ENCODE results near the gene ZNF468.
"Not testable (repeated sequence)": the region's sequence is repeated elsewhere in the genome, so short reads cannot be mapped to it uniquely, and the experiment has no call there.

ZNF468 gene

DNA sequence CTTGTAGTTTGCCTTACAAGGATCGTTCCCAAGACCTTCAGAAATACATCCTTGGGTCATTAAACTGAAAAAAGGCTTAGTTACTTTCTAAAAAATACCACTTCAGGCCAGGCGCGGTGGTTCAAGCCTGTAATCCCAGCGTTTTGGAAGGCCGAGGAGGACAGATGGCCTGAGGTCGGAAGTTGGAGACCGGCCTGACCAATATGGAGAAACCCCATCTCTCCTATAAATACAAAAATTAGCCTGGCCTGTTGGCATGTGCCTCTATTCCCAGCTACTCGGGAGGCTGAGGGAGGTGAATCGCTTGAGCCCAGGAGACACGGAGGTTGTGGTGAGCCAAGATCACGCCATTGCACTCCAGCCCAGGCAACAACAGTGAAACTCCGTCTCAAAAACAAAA lies 33.7 kb downstream of the ZNF468 start:
- DNase-seq = no peak

DNA sequence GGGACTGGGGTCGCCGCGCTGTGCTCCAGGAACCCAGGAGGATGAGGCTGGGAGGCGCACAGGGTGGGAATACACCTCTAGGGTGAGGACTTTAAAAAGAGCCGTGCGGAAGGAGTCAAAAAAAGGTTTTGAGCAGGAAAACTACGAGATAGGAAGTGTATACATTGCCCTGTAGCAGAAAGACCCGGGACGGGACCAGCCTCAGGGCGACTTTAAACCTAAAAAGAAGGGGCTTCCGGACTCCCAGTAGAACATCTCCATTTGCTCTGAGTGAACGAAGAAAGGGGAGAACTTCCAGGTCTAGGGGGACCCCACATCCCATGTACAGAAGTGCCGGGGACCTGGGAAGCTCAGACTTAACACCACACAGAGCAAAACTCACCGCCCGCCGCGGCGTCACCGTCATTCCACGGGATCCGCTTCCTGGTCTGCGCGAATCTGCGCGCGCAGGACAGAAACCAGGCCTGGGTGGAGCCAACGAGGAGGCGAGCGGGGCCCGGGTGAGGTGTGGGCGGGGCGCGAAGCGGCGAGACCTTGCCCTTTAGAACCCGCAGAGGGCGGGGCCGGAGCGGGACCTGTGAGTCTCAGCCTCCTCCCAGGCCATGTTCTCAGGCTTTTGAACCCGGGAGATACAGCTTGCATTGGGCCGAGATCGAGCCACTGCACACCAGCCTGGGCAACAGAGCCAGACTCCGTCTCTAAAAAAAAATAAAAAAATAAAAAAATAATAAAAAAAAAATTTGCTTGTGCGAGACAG lies 36.0 kb downstream of the ZNF468 start, which contains the start of gene ZNF28:
ZNF28 (minus strand) TSS at position 430 of the 757 bp plus-strand sequence. CDS start 3,675 bp downstream, outside the sequence.
- peak; percentile 67 for DNase-seq

DNA sequence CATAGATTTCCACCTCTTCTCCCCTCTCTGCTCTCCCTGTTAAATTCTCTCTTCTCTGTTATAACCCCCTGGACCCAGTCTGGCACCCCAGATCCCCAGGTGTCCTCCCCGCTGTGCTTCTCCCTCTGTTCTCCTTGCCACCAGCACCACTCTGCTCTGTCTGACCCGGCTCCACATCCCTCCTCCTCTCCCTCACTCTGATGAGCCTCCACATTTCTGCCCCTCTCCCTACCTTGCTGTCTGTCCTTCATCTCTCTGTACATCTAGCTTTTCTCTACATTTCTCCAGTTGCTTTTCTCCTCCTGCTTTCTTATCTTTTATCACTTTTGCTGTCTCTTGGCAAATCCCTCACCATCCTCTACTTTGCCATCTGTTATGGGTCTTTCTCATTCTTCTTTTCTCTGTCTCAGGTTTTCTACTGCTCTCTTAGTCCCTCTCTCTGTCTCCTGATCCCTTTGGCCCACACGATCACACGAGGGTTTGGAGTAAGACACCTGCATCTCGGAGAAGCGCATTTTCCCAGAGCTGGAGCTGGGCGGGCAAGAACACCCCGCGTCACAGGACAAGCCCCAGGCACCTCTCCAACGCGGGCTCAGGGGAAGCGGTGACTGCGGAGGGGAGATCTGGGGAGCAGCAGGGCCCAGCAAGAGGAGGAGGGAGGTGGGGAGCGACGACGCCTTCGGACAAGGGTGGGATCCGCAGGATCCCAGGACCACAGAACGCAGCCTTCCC lies 36.8 kb downstream of the ZNF468 start:
- not testable (repeated sequence) for DNase-seq

DNA sequence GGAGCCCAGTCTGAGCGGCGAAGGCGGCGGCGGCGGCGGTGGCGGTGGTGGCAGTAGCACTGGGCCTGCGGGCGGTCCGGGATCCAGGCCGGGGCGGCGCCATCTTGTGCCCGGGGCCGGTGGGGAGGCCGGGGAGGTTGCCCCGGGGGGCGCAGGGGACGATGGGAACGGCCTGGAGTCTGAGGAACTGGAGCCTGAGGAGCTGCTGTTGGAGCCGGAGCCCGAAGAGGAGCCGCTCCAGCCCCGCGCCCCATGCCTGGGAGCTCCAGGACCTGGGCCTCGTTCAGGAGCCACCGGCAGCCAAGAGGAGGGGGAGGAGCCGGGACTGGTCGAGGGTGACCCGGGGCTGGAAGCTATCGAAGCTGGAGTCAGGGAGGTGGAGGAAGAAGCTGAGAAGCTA lies 47.6 kb downstream of the ZNF468 start:
- DNase-seq = no peak

DNA sequence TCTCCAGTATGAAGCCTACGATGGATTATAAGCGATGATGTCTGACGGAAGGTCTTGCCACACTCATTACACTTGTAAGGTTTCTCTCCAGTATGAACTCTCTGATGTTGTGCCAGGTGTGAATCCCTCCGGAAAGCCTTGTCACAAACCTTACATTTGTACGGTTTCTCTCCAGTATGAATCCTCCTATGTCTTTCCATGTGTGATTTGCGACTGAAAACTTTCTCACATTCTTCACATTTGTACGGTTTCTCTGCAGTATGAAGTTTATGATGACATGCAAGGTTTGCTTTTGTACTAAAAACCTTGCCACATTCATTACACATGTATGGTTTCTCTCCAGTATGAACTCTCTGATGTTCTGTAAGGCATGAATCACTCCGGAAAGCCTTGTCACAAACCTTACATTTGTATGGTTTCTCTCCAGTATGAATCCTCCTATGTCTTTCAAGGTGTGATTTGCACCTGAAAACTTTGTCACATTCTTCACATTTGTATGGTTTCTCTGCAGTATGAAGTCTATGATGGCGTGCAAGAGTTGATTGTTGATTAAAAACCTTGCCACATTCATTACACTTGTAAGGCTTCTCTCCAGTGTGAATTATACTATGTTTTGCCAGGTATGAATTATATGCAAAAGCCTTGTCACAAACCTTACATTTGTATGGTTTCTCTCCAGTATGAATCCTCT lies 57.3 kb downstream of the ZNF468 start:
- not testable (repeated sequence) for DNase-seq

DNA sequence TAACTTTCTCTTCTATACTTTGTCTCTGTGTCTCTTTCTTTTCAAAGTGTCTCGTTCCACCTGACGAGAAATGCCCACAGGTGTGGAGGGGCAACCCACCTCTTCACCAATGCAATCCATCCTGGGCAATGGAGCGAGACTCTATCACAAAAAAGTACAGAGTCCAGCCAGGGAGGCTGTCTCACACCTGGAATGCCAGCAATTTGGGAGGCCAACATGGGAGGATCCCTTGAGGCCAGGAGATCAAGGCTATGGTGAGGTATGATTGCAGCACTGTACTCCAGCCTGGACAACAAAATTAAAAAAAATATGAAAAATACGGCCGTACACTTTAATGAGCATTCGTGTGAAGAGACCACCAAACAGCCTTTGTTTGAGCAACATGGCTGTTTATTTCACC lies 68.0 kb downstream of the ZNF468 start:
- no peak for DNase-seq
